Muscle of back (tissue), 11 donors: Measurements from ENCODE around the gene GAB2. TPM values are rescaled to one million over a fixed set of nuclear protein-coding genes. Genes with fewer than 3 reads are reported as not detected.
A peak's percentile ranks its signal among the peaks of the same experiment; 100 is the strongest.
"Not testable (repeated sequence)": the region's sequence is repeated elsewhere in the genome, so short reads cannot be mapped to it uniquely, and the experiment has no call there.

Experiments
- DNase-seq, 3 donors: peaks; one replicate each; pipeline versions ENCODE4 v3.0.0 to v3.0.0-alpha.2; 2013
- polyA plus RNA-seq, 10 donors: library from polyadenylated mRNA; unstranded; fragments of 120-200 nt; gene quantifications; one replicate each; pipeline ENCODE4 v1.2.1, GENCODE V29; 2013; ENCODE audit not compliant: insufficient read length in 10 of 10

Gene GAB2
- polyA plus RNA-seq, 10 donors = 12.5 to 17.6 (median 14.2) TPM

- no peak for DNase-seq
Observed at GRCh38 chr11:78281511-78281910, 136.1 kb downstream of the GAB2 start.

- DNase-seq = no peak
Observed at GRCh38 chr11:78277314-78277994, 140.2 kb downstream of the GAB2 start.

- DNase-seq = no peak
Observed at GRCh38 chr11:78276311-78276710, 141.3 kb downstream of the GAB2 start.

GRCh38 chr11:78274739-78275138 is 142.9 kb downstream of the GAB2 start:
- DNase-seq = no peak

- not testable (repeated sequence) for DNase-seq
Observed at GRCh38 chr11:78272625-78273269, 144.9 kb downstream of the GAB2 start.

GRCh38 chr11:78271801-78272200 is 145.8 kb downstream of the GAB2 start:
- DNase-seq = not testable (repeated sequence)

- no peak for DNase-seq
Observed at GRCh38 chr11:78270971-78271370, 146.6 kb downstream of the GAB2 start.

GRCh38 chr11:78269806-78270205 is 147.8 kb downstream of the GAB2 start:
- no peak for DNase-seq

- DNase-seq = peak; percentile 62 to 92 (median 73)
Observed at GRCh38 chr11:78268591-78269410, 148.8 kb downstream of the GAB2 start.

GRCh38 chr11:78266451-78266850 is 151.2 kb downstream of the GAB2 start:
- DNase-seq = no peak

GRCh38 chr11:78265326-78265725 is 152.3 kb downstream of the GAB2 start:
- no peak for DNase-seq

GRCh38 chr11:78262691-78263090 is 154.9 kb downstream of the GAB2 start:
- DNase-seq = peak in 2 of 3 donors; percentile 35 to 83

- no peak for DNase-seq
Observed at GRCh38 chr11:78262238-78262637, 155.4 kb downstream of the GAB2 start.

GRCh38 chr11:78261828-78262227 is 155.8 kb downstream of the GAB2 start:
- no peak for DNase-seq

GRCh38 chr11:78261367-78261766 is 156.3 kb downstream of the GAB2 start:
- no peak for DNase-seq

- DNase-seq = peak in 1 of 3 donors; percentile 41
Observed at GRCh38 chr11:78259777-78260487, 157.7 kb downstream of the GAB2 start.

- DNase-seq = no peak
Observed at GRCh38 chr11:78257654-78258053, 160.0 kb downstream of the GAB2 start.

GRCh38 chr11:78256962-78257361 is 160.7 kb downstream of the GAB2 start:
- DNase-seq = peak in 1 of 3 donors; percentile 61

- no peak for DNase-seq
Observed at GRCh38 chr11:78255919-78256318, 161.7 kb downstream of the GAB2 start.

- no peak for DNase-seq
Observed at GRCh38 chr11:78254268-78254667, 163.4 kb downstream of the GAB2 start.

- no peak for DNase-seq
Observed at GRCh38 chr11:78253797-78254196, 163.8 kb downstream of the GAB2 start.
